GM12872 (cell line): ENCODE results near the gene NCOA5.

Experiments used
- CTCF ChIP-seq: IDR thresholded peaks from 3 replicates; pipeline ENCODE4 v1.5.1; 2011; ENCODE audit warnings: low read depth, mild to moderate bottlenecking, low read length, moderate library complexity; ENCODE audit not compliant: insufficient read depth

The NCOA5 gene

GRCh38 chr20:46132705-46133120 is 43.0 kb upstream of the NCOA5 start:
- TF ChIP-seq CTCF, result peak; percentile 89

- TF ChIP-seq CTCF, result no peak
These were observed 41.6 kb upstream of the NCOA5 start for GRCh38 chr20:46131396-46131795.

- TF ChIP-seq CTCF, result no peak
These were observed 40.8 kb upstream of the NCOA5 start for GRCh38 chr20:46130534-46130933.

- TF ChIP-seq CTCF, result no peak
These were observed 40.3 kb upstream of the NCOA5 start for GRCh38 chr20:46129955-46130481.

- TF ChIP-seq CTCF, result peak; percentile 65
These were observed 38.8 kb upstream of the NCOA5 start for GRCh38 chr20:46128310-46129151.

GRCh38 chr20:46127396-46128010 is 37.7 kb upstream of the NCOA5 start:
- TF ChIP-seq CTCF, result no peak

- TF ChIP-seq CTCF, result no peak
These were observed 36.8 kb upstream of the NCOA5 start for GRCh38 chr20:46126440-46127056.
